ENCODE data around the gene WDR26.

Gene WDR26

DNA sequence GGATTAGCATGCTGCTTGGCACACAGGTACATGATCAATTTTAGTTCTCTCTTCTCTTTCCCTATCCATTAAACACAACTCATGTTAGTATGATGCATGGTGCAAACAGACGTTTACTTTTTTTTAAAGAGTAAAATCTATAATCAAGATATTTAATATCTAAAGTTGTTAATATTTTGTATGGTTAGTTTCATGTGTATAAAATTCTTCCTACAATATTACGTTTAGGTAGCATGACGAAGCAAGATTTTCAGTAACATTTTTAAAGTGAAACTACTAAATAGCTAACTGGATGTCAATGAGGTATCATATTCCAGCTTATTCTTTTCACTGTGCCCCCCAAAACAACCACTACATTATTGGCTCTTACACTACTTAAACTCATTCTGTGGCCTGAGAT, 41.3 kb downstream of the WDR26 start:
- no peak for DNase-seq

DNA sequence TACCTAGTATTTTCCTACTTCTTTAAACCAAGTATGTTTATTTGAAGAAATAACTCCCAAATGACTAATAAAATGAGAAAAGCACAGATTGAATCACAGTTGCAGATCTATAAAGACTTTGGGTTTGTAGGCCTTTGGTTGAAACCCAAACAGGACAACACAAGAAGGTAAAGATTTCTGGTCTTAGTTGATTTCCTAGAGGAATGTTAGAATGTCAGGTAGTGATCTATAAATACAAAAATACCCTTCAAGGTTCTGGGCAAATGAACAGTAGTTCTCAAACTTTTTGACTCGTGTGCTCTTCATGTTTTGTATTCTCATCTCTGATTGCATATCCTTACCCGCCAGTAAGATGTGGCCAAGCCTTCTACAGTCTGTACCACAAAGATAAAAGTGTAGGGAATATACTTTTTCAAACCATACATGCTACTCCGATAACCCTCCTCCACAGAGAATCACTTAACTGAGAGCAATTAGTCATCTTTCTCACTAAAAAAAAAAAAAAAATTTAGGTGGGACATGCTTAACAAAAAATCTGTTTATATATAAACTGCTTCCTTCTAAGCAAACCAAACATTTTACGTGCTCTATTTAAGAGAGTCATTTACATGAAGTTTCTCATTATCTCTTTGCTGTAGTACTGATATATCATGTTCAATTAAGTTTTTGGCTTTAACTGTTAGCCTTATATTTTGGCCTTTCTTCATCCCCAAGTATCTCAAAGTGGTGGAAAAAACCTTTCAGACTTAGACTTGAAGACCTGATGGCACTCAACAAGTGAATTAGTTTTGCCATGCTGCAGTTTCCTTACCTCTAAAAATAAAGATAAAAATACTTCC, 42.0 kb downstream of the WDR26 start:
- no peak for DNase-seq

GRCh38 chr1:224390517-224390916, 44.1 kb downstream of the WDR26 start:
- no peak for DNase-seq

DNA sequence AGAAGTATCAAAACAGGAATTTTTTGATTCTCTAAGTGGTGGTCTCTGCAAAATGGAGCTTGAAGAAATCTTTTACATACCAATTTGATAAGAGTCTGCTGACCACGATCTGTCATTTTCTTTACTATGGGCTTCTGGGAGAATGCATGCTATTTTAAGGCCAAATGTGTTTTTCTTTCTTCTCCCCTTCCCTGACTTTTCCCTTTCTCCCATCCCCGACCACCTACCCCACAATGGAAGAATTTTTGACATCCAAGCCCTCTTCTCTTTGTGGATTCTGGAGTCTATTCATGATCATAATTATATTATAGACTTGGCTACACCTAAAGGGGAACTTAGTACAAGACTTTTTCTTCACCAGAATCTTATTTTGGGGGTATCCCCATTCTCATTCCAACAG, 46.7 kb downstream of the WDR26 start:
- no peak for DNase-seq

- DNase-seq, result no peak
Observed at GRCh38 chr1:224387302-224387912, 47.2 kb downstream of the WDR26 start.

- DNase-seq, result no peak
Observed at GRCh38 chr1:224383218-224383617, 51.4 kb downstream of the WDR26 start.

- no peak for DNase-seq
Observed at GRCh38 chr1:224381880-224382548, 52.6 kb downstream of the WDR26 start.

GRCh38 chr1:224380003-224380402, 54.6 kb downstream of the WDR26 start:
- peak in 1 of 58 donors; percentile 6 for DNase-seq

DNA sequence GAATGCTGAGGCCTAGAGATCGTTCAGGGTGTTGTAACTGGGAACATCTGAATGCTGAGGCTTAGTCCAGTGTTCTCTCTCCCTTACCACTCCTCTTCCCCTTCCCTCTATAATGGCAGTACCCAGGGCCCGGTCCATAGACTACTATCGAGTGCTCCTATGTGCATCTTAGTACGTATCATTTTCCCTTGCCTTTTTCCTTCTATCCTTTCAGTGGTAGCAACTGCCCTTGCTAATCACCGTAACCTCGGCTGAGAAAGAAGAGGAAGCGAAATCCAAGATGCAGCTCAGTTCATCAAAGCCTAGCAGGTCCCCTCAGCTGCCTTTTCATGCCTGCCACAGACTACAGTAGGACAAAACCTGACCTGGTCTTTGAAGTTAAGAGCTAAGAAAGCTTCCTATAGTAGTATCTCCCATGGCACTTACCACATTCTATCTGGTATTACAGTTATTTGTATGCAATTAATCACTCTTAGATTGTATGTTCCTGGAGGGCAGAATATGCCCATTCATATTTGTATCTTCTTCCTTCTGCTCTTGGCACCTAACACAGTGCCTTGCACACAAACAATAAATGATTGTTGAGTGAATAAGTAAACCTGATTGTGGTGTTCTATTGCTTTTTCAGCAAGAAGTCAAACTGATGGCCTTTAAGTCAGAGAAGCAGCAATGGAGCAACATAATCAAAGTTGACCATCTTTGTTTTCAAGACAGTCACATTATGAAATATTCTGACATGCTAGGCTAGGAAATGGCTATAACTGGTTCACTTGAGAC, 55.6 kb downstream of the WDR26 start:
- DNase-seq, result no peak

DNA sequence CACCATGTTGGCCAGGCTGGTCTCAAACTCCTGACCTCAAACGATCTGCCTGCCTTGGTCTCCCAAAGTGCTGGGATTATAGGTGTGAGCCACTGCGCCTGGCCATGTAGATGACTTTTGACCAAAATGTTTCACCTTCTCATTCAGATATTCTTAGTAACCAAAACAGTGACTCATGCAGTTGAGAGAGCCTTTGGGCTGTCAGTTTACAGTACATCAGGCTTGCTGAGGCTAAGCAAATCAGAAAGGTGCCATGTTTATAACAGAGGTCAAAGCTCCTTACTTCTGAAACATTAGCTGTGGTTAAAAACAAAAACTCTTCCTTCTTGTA, 57.0 kb downstream of the WDR26 start:
- no peak for DNase-seq

DNA sequence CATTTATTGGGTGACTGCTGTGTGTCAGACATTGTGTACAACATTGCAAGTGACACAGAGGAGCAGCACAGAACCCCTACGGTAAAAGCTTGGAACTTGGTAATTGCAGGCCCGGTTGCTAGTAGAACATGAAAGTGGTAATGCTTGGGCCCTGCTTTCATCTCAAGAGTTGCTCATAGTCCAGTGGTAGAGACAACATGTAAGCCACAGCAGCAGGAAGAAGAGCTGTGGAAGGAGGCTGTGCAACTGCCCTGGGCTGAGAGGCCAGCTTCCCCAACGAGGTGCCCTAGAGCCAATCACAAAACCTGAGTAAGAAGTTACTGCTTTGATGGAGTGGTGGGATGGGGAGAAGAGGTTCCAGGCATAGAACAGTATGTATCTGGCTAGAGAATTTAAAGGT, 59.5 kb downstream of the WDR26 start:
- no peak for DNase-seq

- DNase-seq, result no peak
Observed at GRCh38 chr1:224373008-224373590, 61.5 kb downstream of the WDR26 start.

- DNase-seq, result no peak
Observed at GRCh38 chr1:224368409-224368808, 66.2 kb downstream of the WDR26 start.

DNA sequence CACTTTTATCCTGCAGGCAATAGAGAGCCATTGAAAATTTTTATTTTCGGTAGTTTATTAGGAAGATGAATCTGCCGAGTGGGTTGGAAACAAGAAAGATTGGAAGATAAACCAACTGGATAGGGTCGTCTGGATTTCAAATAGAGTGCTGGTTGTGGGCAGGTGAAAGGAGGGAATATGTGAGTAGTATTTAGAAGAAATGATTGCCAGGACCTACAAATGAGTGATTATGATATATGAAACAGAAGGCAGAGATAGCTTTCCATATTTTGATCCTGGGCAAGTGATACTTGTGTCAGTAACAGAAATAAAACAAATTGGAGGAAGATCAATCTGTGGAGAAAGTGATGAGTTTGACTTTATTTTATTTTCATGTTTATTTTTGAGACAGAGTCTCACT, 75.4 kb downstream of the WDR26 start:
- no peak for DNase-seq

GRCh38 chr1:224358237-224358636, 76.4 kb downstream of the WDR26 start:
- DNase-seq, result no peak

GRCh38 chr1:224357626-224358124, 76.9 kb downstream of the WDR26 start:
- no peak for DNase-seq

DNA sequence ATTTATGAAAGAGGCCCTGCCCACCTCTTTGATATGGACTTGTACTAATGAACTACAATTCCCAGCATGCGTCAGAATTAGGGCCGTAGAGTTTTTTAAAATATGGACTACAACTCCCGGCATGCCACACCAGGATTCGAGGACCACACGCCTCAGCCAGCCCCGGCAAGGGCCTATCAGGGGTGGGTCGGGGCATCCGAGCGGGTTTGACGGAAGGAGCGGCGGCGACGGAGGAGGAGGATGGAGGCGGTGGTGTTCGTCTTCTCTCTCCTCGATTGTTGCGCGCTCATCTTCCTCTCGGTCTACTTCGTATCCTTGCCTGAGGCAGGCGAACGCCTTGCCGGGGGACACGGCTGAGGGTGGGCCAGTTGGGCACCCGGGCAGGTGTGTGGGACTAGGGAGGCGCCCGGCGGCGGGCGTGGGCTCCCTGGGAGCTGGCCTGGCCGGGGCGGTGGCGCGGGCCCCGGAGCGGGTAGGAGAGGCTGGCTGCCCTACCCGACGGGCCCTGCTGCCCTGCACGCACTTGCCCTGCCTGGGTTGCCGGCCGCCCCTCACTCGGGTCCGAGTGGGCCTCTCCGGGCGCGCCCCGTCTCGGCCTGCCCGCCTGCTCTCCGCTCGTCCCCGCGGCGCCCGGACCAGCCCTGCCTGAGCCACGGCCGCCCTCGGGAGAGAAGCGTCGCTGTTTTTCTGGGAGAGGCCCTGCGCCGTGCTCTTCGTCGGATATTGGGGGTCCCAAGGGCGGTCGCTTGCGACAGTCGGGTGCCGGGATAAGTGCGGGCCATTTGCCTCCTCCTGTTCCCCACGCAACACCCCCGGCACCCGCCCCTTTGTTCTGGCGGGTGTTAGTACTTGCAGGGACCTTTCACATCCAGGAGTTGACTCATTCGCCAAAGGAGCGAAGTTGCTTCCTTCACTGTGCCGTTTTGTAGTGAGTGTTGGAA, 77.6 kb downstream of the WDR26 start, which contains the start of gene CNIH4:
Gene CNIH4, plus strand, starts transcription at position 195 of the 941 bp plus-strand sequence. Its CDS starts 46 bp downstream, at position 241.
- DNase-seq, result peak; percentile 30 to 96 (median 86)

- no peak for DNase-seq
Observed at GRCh38 chr1:224353975-224354925, 80.3 kb downstream of the WDR26 start.
